ENCODE data around the gene PER2. TPM values are rescaled to one million over a fixed set of nuclear protein-coding genes. Genes with fewer than 3 reads are reported as not detected.

The PER2 gene
- total and polyA plus RNA-seq, 2 of the 13 experiments (the other 11 are each of a cell fraction or from before 2014, with no cell fraction given) = 5.1 to 9.4 TPM

- TF ChIP-seq TEF (CRISPR knock-in tag; IDR thresholded peaks at IDR 0.05) (peak; percentile 95), IKZF4 (CRISPR knock-in tag; IDR thresholded peaks at IDR 0.05; ENCODE audit: borderline replicate concordance, low read depth, not compliant biosample characterization) (peak; percentile 99), ZNF83 (CRISPR knock-in tag; IDR thresholded peaks at IDR 0.05; ENCODE audit: borderline replicate concordance) (peak; percentile 97; the same call in 1 of the 2 replicates), PHF20 (CRISPR knock-in tag; IDR thresholded peaks at IDR 0.05) (peak; percentile 68), BORCS8-MEF2B (CRISPR knock-in tag; IDR thresholded peaks at IDR 0.05) (peak; percentile 99), ZNF710 (CRISPR knock-in tag; IDR thresholded peaks at IDR 0.05; ENCODE audit: borderline replicate concordance) (peak; percentile 77), ZNF12 (CRISPR knock-in tag; IDR thresholded peaks at IDR 0.05) (peak; percentile 84), ZNF616 (CRISPR knock-in tag; IDR thresholded peaks at IDR 0.05; ENCODE audit: low read depth) (peak; percentile 99), ZBTB25 (CRISPR knock-in tag; IDR thresholded peaks at IDR 0.05) (peak; percentile 66), NFE2L2 (IDR thresholded peaks at IDR 0.05; ENCODE audit: low read length) (no peak), UBTF (CRISPR knock-in tag; IDR thresholded peaks at IDR 0.05) (peak; percentile 43; the same call in 1 of the 2 replicates), ZHX2 (IDR thresholded peaks at IDR 0.05; ENCODE audit: low read depth) (peak; percentile 40; the same call in 1 of the 2 replicates), ZHX2 (CRISPR knock-in tag; IDR thresholded peaks at IDR 0.05; ENCODE audit: borderline replicate concordance) (peak; percentile 95; the same call in 1 of the 2 replicates), PAX8 (CRISPR knock-in tag; IDR thresholded peaks at IDR 0.05; ENCODE audit: borderline replicate concordance) (0 out of 2 replicates have a peak, but pooled peaks have one; percentile 73), MXD3 (CRISPR knock-in tag; IDR thresholded peaks at IDR 0.05) (peak; percentile 99)
Measured at GRCh38 chr2:238238766-238239542, 49.5 kb downstream of the PER2 start (continued).
